ENCODE measurements around the gene C11orf24.
"Not testable (repeated sequence)": the region's sequence is repeated elsewhere in the genome, so short reads cannot be mapped to it uniquely, and the experiment has no call there.

C11orf24 gene

DNA sequence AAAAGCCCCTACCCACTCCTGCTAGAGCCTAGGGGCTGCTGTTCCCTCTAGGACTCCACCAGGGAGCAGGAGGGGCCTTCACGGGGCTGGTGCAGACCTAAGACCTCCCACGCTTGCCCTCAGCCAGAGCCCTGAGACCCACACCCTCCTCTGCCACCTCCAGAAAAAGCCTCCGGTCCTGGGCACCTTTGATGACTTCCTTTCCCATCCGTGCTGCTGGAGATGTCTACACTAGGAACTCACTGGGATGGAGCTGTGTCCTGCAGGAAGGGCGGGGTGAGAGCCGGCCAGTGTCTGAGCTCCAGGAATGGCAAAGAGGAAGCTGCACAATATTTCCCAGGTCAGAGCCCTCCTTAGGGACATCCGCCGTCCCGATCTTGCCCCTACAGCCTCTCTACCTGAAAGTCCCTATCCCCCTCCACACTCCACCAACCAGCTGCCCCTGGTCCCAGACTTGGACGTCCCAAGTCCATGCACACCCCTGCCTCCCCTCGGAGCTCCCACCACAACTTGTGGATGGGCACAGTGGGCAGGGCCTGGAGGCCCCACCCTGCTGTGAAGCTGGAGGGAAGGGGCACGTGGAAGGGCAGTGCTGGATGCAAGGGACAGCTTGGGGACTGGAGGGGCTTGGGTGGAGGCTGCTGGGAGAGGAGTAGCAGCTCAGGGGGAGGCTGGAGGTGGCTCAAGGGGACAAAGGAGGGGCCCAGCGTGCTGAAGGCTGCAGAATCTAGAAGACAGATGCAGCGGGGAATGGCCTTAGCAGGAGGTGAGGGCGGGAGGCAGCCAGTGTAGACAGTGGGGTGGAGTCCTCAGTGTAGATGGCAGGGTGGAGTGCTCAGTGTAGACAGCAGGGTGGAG, 27.1 kb upstream of the C11orf24 start:
- no peak for DNase-seq

DNA sequence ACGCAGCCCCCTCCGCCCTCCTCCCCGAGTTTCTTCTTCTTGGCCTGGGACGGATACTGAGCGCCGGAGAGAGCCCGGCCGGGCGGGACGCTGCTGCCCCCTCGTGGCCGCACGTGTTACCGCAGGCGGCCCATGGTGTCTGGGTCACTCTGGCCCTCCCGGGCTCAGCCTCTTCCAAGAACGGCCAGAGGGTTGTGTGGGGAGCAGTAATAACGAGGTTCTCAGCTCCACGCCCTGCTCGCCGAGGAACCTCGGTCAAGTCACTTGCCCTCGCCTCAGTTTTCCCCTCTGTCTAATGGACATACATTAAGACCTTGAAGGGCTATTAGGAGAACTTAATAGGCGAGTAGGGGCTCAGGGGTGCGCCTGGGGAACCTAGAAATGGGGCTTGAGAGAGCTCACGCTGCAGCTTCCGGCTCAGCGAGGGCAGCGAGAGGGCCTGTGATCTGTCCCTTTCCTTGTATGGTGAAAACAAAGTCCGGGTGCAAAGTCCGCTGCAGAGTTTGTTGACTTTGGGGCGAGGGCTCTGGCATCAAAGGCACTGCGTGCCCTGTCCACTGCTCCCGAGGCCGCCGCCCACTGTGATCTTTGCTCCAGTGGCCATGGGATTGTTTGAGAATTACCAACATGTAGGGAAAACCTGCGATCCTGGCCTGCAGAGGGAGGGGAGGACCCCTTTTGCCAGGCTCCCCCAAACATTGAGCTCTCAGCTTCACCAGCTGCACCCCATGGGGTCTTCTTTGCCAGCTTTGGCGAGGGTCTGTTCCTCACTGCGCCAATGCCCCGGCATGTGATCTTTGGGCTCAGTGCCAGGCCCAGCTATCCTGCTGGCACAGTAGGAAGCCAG, 26.3 kb upstream of the C11orf24 start:
- peak; percentile 48 for DNase-seq

DNA sequence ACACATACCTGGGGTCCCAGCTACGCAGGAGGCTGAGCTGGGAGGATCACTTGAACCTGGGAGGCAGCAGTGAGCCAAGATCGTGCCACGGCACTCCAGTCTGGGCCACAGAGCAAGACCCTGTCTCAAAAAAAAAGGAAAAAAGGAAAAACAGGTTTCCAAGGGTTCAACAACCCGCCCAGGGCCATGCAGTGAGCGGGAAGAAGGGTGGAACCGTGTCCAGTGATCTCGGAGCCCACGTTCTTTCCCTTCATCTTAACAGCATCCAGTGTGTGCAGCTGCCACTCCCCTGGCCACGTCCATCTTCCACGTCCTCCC, 25.7 kb upstream of the C11orf24 start:
- DNase-seq, result no peak

DNA sequence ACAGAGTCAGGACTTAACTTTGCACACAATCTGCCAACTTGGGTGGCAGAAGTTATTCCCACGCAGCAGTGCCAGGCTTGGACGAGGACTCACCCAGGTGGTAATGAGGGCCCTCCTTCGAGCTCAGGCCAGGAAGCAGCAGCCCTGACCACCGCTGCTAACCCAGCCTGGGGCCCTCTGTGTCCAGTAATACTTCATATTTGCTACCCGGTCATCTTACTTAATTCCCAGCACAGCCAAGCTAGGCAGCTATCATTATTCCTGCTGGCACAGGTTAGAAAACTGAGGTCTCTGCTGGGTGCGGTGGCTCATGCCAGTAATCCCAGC, 25.2 kb upstream of the C11orf24 start:
- DNase-seq, result no peak

DNA sequence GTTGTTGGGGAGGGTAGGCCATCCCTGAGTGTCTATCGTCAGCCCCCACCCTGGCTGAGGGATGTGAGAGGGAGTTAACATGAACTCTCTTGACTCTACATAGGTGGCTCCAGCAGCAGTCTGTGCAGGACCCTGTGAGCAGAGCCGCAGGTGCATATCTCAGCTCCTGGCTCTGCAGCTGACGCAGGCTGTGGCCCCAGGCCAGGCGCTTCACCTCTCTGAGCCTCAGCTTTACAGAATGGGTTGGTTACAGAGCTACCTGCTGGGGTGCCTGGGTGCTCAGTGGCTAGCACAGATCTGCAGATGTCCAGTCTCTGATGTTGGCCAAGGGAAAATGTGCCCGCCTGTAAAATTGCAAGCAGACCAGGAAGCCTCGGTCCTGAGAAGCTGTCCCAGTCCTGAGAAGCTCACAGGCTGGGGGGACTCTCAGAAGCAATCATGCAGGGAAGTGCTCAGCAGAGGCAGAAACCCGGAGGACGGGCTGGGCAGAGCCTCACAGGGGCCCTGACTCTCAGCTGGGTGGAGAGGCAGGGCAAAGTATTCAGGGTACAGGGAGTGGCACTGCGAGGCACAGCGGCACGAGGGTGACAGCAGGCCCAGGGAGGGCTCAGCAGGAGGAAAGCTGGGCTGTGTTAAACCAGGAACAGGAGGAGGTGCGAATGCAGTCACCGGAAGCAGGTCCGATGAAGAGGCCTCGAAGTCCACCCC, 24.7 kb upstream of the C11orf24 start:
- DNase-seq, result no peak

DNA sequence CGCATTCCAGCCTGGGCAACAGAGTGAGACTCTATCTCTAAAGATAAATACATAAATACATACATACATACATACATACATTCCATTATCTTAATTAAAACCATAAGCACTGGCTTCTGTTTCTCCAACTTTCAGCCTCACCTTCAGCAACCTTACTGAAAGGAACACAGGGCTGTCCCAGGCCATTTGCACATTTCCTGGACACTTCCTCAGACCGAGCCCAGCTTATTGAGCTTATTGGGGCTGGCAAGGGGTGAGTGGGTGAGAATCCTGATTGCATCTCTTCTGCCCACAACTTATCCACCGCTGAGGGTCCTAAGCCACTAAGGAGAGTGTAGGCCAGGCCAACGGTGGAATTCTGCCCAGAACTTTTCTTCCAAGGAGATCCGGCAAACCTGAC, 24.2 kb upstream of the C11orf24 start:
- no peak for DNase-seq

DNA sequence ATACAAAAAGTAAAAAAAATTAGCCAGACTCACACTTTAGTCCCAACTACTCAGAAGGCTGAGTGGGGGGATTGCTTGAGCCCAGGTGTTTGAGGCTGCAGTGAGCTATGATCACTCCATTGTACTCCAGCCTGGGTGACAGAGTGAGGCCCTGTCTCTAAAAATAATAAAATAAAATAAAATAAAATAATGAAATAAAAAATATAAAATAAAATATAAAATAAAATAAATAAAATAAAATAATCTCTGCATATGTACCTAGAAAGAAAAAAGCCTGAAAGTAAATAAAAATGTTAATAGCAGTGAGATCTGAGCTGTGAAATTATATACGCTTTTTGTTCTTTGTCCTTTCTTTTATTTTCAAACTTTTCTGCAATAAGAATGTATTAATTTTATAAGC, 23.5 kb upstream of the C11orf24 start:
- DNase-seq, result no peak

DNA sequence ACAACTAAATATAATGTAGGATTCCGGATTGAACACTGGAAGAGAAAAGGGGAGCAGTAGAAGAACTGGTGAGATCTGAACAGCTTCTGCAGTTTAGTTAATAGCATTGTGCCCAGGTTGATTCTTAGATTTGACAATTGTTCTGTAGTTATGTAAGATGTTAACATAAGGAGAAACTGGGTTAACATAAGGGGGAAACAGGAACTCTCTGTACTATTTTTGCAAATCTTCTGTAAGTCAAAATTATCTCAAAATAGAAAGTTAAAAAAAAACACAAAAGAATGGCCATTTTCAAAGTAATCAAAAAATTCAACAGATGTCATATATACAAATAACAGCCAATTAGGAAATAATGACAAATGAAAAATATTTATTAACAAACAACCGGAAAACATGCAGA, 21.9 kb upstream of the C11orf24 start:
- DNase-seq, result peak; percentile 33

DNA sequence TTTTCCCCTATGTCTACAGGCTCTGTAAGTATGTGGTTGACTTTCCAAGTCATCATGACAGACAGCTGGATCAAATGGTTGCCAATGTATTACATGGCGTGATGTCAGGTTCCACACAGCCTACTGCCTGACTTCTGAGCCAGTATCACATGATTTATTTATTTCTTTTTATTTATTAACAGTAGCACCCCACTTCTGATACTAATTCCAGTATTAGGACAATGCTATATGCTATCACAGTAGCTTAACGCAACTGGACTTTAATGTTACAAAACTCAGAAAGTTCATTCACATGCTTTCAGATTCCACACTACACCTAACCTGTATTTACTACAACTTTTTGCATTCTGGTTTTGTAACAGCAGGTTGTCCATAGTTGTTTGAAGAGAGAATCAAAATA, 17.7 kb upstream of the C11orf24 start:
- no peak for DNase-seq

DNA sequence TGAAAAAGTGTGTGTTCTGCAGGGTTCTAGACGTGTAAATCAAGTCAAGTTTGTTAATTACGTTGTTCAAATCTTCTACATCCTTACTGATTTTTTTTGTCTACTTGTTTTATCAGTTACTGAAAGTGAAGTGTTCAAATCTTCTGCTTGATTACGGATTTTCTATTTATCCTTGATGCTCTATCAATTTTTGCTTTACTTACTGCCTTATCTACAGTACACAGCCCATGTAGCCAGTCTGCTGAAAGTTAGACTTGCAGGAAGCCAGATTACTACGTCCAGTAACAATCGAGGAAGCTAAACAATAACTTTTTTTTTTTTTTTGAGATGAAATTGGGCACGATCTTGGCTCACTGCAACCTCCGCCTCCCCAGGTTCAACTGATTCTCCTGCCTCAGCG, 15.6 kb upstream of the C11orf24 start:
- no peak for DNase-seq

DNA sequence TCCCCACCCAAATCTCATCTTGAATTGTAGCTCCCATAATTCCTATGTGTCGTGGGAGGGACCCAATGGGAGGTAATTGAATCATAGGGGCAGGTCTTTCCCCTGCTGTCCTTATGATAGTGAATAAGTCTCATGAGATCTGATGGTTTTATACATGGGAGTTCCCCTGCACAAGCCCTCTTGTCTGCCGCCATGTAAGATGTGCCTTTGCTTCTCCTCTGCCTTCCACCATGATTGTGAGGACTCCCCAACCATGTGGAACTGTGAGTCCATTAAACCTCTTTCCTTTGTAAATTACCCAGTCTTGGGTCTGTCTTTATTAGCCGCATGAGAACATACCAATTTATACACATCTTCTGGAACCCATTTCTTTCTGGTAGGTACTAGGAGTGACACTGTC, 12.8 kb upstream of the C11orf24 start:
- not testable (repeated sequence) for DNase-seq

DNA sequence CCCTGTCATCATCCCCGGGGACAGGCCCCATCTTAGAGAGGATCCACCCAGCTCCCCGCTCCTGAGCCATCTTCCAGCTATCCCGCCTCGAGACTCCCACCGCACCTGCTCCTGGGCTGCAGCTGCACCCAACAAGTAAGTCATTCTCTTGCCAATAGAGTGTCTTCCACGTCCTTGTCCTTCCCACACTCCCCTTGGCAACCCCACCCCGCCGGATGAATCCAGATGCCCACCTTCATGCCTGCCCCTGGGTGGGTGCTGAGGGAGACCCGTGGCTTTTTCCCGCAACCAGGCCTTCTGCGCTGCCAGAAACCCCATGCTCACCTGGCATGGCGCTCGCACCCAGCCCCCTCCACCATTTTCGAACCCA, 11.1 kb upstream of the C11orf24 start:
- DNase-seq, result no peak

DNA sequence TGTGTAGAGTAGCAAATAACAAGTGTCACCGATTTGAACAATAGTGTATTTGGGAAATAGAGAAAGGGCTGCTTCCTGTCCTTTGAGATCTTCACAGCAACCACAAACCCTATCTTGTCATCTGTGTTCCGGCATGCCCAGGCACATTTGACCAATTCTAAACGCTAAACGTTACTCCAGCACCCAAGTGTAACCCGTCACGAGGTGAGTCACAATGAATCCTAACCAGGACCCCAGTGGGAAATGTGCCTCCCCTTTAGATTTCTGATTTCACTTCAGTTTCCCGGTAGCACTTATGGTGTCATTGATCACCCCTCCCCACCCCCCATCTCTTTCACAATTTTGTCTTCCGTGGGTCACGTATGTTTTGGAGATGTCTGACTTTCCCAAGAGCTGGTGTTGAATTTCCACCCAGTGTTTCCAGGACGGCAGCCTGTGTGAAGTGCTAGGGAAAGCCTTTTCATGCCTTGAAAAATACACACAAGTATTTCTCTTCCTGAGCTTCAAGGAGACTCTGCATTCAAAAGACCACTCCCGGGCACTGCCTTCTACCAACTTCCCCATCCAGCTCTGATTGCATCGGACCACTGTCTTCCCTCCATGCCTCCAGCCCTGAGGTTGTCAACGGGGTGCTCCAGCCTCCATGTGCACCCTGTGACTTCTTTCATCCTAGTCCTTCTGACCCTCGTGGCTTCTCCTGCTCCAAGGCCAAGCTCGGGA, 10.5 kb upstream of the C11orf24 start:
- peak; percentile 92 for DNase-seq

DNA sequence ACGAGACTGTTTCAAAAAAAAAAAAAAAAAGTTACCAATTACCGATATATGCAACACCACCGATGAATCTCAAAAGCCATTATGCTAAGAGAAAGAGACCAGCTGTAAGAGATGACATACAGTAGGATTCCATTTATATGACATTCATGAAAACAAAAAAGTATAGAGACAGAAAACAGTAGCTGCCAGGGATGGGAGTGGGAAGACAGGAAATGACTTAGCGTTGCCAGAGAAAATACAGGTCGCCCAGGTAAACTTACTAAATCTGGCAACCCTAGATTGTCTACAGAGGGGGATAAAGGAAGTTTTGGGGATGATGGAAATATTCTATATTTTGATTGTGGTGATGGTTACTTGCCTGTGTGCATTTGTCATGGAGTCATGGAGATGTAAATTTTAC, 7.9 kb upstream of the C11orf24 start:
- no peak for DNase-seq

DNA sequence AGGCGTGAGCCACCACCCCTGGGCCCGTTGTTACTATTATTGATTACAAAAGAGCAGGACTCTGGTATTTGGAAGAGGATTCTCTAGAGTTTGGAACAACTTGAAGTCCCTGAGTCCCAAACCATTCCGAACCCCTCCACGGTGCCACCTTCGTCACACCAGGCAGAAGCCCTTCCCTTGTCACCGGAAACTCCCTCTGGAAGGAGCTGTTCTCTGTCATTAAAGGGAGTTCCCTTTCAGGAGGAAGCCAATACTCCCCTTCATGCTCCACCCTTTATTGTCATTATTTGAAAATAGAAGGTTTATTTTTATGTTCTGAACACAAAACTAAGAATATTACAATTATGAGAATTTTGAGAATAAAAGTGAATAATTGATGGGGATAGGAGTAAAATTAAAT, 5.1 kb upstream of the C11orf24 start:
- no peak for DNase-seq

DNA sequence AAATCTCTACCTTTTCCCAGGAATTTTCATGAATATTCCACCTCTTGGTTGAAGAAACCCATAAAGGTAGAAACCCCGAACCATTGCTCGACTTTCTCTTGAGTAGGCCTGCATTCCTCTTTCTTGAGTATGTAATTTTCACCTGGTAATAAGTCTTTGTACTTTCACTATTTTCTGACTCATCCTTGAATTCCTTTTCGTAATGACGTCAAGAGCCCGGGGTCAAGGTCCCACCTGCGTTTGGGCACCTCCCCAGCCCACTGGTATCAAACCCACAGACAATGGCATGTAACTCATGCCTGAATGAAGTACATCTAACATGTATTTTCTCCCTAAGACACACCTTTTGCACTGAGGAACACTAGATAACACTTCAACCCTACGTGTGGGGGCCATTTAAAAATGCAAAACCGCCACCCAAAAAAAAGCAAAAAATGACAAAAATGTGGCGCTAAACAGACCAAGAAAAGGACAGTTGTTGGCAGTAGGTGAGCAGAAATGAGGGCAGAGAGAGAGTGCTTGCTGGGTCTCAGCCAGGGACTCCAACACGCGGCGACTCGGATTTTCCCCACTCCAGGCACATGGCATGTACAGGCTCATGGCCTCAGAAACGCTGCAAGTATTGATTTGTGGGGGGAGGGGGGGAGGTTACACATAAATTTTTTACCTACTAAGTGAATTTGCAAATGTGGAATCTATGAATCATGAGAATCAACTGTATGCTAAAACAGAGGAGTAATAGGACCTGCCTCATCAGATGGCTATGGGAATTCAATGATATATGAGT, 4.1 kb upstream of the C11orf24 start:
- no peak for DNase-seq

DNA sequence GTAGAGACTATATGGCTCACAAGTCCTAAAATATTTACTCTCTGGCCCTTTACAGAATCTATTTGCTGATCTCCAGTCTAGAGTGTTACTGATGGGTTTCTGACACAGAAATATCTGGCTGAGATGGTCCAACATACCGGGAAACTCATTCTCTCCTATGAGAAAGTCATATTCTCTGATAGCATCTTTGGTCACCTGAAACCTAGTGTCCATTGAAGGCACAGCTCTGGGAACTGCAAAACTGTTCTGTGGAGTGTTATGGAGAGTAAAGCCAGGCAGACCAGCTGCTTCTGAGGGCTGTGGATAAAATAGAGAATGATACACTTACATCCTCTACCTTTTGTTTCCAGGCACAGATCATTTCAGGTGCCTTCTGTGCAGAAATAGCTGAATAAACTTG, 2.5 kb upstream of the C11orf24 start:
- no peak for DNase-seq

DNA sequence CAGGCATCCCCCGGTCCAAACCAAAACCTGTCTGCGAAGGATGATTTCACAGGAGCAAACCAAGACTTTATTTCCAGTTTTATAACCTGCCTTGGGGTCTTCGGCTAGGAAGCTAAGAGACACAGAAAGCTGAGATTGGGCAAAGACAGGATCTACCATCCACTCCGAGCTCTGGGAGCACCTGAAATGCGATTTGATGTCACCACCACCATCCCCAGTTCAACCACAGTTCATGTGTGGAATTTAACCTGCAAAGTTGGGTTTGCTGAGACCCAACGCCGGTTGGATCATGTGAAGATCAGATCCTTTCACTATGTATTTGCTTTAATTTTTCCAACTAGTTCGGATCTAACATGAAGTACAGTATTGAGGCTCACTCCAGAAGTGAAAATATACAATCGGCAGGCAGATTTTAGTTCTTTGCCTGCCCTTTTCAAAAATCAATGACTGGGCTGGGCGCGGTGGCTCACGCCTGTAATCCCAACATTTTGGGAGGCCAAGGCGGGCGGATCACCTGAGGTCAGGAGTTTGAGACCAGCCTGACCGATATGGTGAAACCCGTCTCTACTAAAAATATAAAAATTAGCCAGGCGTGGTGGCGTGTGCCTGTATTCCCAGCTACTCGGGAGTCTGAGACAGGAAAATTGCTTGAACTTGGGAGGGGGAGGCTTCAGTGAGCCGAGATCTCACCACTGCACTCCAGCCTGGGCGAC, 1.4 kb upstream of the C11orf24 start:
- no peak for DNase-seq

DNA sequence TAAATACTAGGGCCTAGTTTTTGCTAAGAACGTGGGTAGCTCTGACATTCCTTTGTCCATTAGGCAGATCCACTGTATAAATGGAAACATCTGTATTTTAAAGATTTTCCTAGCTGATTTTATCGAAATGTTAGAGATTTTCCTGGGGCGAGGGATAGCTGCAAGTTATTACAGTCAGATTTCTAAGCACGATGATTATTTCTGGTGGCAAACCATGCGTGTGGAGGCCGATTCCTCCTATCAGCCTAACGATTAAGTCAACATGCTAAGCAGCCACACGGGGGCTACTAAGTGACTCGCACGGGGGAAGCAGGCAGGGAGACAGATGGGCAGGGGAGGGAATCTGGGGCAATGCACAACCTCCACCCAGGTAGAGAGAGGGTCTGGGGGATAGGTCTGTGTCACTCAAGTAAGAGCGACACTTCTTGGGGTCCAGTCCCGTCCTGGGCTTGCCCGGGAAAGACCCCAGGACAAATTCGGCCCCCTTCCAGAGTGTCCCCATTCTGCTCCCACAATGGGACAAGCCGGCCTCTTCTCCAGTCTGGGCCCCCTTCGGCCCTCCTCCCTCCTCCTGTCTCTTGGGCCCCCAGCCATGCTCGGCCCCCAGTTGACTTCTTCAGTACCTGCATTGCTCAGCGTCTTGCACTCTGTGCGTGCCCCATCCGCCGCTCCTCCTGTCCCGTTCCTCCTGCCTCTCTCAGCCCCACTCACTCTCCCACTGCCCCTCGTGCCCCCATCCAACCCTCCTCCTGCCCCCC, 571 bp downstream of the C11orf24 start:
- DNase-seq, result peak; percentile 78

DNA sequence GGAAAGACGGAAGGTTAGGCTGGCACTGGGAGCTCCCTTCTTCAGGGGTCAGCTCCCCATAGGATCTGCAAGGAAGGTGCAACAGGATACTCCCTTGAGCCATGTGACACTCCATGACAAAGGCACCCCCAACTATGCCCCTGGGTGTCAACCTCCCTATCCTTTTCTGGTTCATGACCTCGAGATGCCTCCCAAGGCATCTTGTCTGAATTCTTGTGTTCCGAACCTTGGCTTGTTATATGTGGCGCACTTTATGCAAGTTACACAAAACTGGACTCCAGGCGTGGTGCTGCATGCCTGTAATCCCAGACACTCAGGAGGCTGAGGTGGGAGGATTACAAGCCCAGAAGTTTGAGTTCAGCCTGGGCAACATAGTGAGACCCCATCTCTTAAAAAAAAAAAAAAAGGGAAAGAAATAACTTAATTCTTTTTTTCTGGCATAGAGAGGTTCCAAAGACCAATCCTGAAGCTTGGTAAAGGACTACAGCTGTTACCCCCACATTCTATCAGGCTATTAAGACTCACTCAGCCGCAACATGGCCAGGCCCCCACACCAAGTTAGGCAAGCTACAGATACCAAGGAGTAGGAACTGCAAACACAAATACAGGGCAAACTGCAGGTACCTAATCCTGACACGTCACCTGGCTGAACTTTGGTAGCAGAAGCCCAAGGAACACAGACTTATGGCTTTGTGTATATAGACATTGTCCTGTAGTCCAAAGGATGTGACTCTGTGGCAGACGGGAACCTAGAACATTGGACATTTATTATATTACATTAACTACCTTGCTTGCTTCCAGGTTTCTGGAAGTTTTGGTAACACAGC, 1.4 kb downstream of the C11orf24 start:
- DNase-seq, result no peak
